ENCODE data around the gene PPP2R2B. TPM values are rescaled to one million over a fixed set of nuclear protein-coding genes. Genes with fewer than 3 reads are reported as not detected.

Gene PPP2R2B
- total and polyA plus RNA-seq, 2 of the 4 experiments (the other 2 are of a cell fraction) = not detected

DNA sequence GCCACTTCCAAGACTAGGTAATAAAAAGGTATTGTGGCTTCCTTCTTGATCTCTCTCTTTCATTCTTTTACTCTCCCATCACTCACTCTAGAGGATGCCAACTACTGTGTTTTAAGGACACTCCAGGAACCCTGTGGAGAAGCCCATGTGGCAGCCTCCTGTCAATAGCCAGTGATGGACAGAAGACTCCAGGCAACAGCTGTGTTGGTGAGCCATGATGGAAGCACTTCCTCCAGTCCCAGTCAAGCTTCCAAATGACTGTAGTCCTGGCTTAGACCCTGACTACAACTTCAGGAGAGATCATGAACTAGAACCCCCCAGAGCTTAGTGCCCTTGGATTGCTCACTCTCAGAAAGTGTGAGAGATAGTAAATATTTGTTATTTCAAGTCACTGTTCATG lies 123.9 kb downstream of the PPP2R2B start:
- ChIA-PET POLR2A (ENCODE audit: unreplicated experiment) (interaction anchor here (0.5 kb wide), 1 partner anchor 459 kb away, joined by 3 read pairs; no protein-coding TSS in a partner anchor), CTCF (no interaction called here)
- in situ Hi-C loops (cut with MboI; ENCODE audit: low sequenced_read_pairs) = no loop called here
- intact Hi-C loops (cut with micrococcal nuclease) = no loop called here
- Histone ChIP-seq H3K18ac (ENCODE audit: low read depth, low read length) (no peak overlapping the region), H3K27me3 (ENCODE audit: control insufficient read depth, insufficient read depth, low read length) (no peaks in the 10 kb centered on the region; the same call in 1 of the 2 replicates), H2BK20ac (ENCODE audit: low read depth, low read length) (no peak overlapping the region), H3K14ac (replicated peaks; ENCODE audit: low read depth, low read length) (no peak overlapping the region), H2BK15ac (ENCODE audit: low read depth, low read length) (no peak overlapping the region), H3K79me1 (ENCODE audit: low read depth in 1 of 2, low read length in 2 of 2) (no peaks in the 10 kb centered on the region), H3K9ac (ENCODE audit: low read depth, low read length) (no peak overlapping the region), H3K9me1 (ENCODE audit: insufficient read depth, low read length) (no peaks in the 10 kb centered on the region), H4K20me1 (ENCODE audit: insufficient read depth, low read length) (no peaks in the 10 kb centered on the region), H3K4me1 (ENCODE audit: control insufficient read depth, insufficient read depth, low read length) (no peaks in the 10 kb centered on the region), H4K8ac (ENCODE audit: low read depth in 2 of 2, low read length in 2 of 2) (no peak overlapping the region), H3K23ac (ENCODE audit: low read depth, low read length) (no peak overlapping the region), H2BK5ac (ENCODE audit: low read depth, low read length, poor library complexity, severe bottlenecking) (no peak overlapping the region), H3K4me2 (ENCODE audit: low read depth, low read length) (no peak overlapping the region), H3K4ac (ENCODE audit: low read depth, low read length) (no peak overlapping the region), H4K91ac (ENCODE audit: insufficient read depth, low read depth, low read length) (no peak overlapping the region), H3K9me3 (ENCODE audit: control insufficient read depth, insufficient read depth, low read length) (peaks cover 5% of the 10 kb centered on the region; the same call in 1 of the 2 replicates), H2AK9ac (replicated peaks; ENCODE audit: low read depth, low read length, poor library complexity) (no peak overlapping the region), H3K27ac (ENCODE audit: insufficient read depth, low read length) (no peak overlapping the region), H3K56ac (ENCODE audit: extremely low read depth, insufficient read depth, low read length) (no peak overlapping the region), H2AK5ac (ENCODE audit: low read depth, low read length) (no peak overlapping the region), H3K4me3 (ENCODE audit: insufficient read depth, low read depth, low read length) (no peak overlapping the region), H3K36me3 (ENCODE audit: control insufficient read depth, insufficient read depth, low read length) (no peaks in the 10 kb centered on the region), H2BK120ac (ENCODE audit: low read depth, low read length) (no peak overlapping the region), H2AFZ (replicated peaks; ENCODE audit: low read length, poor library complexity) (no peak overlapping the region), H4K5ac (ENCODE audit: low read depth, low read length) (no peak overlapping the region)
- no peak for DNase-seq
- dilution Hi-C loops (cut with HindIII; ENCODE audit: low sequenced_read_pairs, unreplicated experiment) = no loop called here
- ATAC-seq (ENCODE audit: low read depth) = no peak
- TF ChIP-seq RCOR1 (IDR thresholded peaks at IDR 0.05; ENCODE audit: insufficient replicate concordance, low read length) = no peak
- TF ChIP-seq RFX5 (IDR thresholded peaks at IDR 0.05; ENCODE audit: low read depth, low read length) = no peak
- no peak for TF ChIP-seq SMC3 (IDR thresholded peaks at IDR 0.05; ENCODE audit: low read depth, low read length)
- TF ChIP-seq NFE2L2 (IDR thresholded peaks at IDR 0.05; ENCODE audit: low read depth, low read length) = no peak
- no TSS peak for BruUV-seq (replicated peaks)
